ENCODE data around the gene LRMDA.

Gene LRMDA

DNA sequence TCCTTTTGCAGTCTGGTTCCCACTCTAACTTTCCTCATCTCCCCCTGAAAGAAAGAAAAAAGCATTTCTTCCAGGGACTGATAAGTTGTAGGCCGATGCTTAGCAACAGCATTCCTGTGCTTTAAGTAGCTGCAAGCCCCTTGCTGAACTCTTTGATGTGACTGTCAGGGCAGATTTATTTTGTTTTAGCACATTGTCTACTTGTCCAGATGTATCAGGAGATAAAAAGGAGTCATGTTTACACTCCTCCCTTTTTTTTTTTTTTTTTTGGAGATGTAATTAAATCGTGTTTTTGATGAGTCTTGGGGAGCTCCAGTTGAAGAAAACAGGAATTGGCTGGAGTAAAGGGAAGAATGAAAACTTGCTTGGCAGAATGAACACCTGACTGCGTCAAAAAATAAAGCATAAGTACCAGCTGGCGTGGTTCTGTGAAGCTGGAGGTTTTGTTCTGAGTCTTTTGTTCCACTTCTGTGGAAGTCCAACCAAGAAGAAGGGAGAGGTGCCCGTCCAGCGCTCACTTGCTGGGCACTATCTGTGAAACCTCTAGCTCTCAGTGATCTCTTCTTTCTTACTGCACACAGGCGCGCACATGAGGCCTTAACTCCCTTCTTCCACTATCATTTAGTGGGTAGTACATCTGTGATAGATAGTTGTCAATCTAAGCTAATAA, 871.7 kb downstream of the LRMDA start:
- DNase-seq = peak; percentile 31

DNA sequence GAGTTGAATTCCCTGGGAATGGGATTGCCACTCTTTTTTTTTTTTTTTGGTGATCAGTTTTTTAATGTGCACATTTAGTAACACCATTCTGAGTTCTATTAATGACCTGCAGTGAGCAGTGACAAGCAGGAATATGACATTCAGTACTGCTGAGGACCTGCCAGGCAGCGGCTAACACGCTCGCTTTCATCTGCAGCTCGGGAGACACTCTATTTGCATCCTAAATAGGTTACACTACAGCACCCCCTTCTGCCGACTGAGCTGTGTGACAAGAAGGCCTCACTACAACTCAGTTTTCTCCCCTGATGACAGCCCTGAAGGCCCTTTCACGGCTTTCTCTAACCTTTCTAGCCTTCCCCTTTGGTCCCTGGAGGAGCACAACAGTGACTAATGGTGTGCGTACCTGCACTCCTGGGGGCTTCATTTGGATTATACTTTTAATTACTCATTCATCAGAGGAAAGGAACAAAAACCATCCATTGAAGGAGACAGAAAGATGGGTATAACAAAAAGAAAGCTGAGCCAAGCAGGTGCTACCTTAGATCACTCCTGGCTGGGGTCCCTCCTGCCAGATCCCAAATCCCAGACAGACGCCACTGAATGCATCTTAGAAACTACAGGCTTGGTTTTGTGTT, 872.4 kb downstream of the LRMDA start:
- peak; percentile 86 for DNase-seq

DNA sequence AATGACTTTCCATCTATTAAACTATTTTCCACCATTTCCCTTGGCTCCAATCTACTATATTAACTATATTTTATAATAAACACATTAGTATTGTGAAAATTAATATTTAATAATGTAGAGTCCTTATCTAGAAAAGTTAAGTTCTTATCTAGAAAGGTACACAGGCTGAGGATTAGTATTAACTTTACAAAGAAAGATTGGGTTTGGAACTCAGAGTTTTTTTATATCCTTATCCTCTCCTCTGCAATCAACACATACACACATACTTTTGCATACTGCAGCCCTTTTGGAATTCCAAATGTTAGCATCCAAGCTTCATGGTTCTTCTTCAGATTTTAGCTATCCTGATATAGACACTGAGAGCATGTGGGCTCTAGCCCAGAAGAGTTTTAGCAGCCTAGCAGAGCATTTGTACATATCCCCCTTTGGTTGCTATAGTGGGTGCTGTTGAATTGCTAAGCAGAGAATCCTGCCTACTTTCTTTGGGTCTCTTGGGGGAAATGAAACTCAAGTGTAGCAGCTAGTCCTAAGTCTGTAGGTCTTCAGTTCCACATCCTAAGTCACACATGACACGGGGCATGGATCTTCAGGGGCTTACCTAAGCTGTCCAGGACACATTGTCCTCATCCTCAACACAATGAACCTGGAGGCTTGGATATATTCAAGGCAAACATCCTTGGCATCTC, 874.6 kb downstream of the LRMDA start:
- no peak for DNase-seq

DNA sequence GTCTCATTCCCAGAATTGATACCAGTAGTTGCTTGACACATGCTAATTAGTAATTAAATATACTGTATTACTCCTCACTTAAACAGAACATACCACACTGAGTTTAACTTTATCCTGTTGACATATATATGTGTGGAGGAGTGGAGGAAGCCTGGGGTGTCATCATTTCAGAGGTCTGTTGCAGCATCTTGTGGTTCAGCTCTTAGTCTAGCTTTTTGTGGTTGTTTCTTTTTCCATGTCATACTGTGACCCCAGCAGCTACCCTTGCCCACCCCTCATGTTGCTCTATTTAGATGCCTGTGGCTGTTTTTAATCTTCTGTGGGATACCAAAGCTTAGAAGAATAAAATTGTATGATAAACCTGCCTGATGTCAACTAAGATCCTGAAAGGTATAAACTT, 875.4 kb downstream of the LRMDA start:
- DNase-seq = peak; percentile 73

DNA sequence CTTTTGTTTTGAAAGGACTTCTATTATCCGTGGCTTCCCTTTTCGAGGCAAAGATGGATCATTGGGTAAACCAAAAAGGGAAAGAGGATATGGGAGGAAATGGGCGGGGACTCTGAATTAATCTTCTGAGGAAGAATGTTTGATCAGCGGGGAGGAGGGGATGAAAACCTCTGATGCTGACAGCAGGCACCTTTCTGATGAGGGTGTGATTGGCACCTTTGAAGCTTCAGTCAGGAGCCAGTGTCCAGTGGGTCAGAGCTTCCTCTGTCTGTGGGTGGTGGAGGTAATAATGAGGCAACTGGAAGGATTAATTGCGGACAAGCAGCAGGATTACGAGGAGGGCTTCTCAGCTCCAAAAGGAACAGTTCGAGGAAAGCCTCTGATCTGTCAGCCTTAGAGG, 877.6 kb downstream of the LRMDA start:
- DNase-seq = no peak

DNA sequence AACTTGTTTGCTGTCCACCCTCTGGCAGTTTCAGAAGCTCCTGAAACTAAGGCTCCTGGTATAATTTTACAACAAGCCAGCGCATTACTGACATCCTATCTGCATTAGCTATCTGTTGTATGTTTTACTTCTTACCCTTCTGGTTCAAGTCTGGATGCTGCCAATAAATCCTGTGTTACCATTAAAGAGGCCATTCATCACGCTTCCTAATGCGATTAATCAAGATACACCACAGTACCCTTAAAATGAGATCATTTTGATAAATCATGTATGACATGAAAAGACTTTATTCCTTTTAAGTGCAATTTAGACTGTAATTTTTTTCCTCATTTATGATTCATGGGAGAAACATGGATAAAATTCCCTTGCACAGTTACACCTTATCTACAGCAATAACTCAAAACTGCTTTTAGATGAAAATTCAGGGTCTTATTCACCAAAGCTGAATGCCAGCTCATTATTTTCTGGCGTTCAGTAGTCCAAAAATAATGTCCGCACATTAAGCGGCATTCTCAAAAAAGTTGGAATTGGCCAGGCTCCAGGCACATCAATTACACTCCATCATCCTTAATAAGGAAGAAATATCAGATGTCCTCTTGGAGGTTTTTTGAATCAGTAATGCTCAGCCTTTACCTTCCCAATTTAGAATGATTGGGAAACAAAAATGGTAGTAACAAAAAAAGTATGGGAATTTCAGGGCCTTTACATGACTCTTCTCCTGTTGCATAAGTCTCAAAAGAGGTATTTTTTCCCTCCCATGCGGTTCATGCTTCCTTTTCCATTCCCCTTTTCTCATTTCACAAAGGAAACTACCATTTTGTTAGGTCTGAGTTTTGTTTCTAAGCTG, 878.5 kb downstream of the LRMDA start:
- no peak for DNase-seq

DNA sequence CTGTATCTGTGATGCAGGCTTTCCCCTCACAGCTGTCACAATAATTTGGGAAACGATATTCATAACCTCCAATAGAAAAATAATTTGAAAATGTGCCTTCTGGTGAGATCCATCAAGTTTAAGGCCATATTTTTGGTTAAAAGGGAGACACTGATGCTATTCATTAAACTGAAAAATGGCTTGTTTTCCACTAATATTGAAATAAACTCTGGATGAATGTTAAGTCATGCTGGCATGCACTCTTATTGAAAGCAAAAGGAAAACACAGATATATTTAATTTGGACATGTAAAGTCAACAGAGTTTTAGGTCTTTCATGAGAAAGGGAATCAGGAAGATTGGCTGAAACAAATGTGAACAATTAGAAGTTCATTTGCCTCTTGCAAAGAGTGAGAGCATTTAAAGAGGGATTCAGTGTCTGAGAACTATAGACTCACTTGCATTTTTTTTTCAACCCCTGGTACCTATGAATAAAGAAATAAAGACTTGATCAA, 879.2 kb downstream of the LRMDA start:
- DNase-seq = no peak

DNA sequence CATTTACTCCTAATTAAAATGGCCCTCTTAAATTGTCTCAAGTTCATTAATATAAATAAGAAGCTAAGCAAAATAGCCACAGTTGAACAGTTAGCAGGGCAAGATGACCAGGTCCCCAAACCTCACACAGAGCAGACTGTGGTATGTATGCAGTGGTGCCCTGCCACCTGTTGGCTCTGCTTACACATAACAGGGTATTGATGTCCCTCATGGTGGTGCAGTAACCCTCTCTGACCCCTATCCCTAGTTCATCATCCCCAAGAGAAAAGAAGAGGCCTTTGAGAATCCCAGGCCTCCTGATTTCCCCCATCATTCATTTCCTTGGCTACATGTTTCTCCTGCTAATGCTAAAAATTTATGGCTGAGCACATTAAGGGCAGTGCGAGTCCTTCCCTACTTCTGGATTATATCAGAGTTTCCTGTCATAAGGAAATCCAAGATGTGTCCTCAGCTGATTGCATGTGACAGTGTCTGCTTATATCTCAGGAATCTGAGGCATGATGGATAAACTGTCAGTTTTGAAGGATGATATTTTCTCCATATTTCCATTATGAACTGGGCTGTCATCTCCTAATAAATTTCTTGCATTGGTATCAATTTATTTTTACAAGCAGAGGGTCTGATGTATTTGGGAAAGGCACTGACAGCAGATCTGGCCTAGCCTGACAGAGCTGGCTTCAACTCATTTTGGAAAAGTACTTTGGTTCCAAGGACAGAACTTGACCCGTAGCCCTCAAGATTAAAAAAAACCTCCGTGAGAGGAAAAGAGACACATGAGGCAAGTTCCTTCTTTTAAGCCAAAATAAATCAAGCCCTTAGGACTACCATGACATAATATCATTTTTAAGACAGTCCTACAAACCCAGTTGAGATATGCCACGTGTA, 880.6 kb downstream of the LRMDA start:
- DNase-seq = peak; percentile 71

DNA sequence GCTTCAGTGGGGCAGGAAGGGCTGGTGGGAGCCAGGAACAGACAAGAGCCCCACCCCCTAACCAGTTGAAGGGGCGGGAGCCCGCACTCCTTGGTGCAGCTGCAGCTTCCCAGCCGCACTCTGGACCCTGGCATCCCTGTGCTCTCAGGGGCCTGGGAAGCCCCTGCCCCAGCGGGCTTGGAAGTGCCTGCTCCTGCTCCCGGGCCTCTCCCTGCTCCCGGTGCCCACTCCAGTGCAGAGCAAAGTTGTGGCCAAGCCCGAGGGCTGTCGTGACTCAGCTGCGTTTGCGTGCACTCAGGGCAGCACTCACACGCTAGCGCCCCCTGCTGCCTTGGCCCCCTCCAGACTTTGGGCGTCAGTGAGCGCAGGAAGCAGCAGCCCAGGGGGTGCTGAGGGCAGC, 883.8 kb downstream of the LRMDA start:
- no peak for DNase-seq

DNA sequence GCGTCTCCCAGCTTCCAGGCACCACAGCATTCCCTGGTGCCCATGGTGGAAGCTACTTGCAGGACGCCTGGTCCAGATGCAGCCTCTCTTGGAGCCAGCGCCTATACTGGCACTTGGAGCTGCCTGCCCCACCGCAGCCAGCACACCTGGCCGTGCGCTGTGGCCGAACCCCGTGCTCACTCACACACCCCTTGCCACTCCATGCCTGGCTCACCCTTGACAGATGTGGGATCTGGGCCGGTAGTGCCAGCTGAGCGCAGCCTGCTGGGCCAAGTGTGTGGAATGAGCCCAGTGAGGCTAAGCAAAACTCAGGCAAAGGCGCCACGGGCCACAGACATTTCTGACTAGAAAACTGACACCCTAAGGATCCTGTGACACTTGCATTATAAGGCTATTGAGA, 884.8 kb downstream of the LRMDA start:
- DNase-seq = no peak

DNA sequence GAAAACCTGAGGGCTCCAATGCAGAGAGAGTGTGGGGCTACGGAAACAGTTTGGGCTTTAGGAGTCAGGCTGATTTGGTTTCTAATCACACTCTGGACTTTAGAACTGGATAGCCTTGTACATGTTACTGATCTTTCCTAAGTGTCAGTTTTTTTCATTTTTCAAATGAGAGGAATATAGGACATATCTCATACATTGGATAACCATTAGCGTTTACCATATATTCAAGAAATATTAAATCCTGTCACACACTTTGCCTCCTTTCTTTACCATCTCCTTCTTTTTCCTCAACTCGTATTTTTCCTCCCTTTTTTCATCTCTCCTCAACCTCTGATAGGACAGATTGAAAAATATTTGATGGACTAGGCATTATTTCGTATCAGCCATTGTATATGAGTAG, 885.7 kb downstream of the LRMDA start:
- DNase-seq = no peak

DNA sequence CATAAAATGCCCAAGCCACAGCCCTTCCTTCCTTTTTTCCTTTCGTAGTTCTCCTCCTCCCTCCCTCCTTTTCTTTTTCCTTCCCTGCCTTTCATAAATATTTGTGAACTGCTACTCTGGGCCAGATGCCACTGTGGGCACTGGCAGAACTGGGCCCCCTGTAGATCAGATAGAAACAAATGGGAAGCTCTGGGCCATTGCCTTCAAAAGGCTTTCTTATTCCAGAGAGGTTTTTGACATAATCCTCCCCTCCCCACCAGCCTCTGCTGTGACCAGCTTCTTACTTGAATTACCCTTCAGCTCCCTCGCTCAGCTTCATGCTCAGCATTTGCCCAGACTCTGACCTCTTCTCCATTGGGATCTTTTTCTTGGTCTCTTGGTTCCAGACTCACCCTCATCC, 886.8 kb downstream of the LRMDA start:
- no peak for DNase-seq

DNA sequence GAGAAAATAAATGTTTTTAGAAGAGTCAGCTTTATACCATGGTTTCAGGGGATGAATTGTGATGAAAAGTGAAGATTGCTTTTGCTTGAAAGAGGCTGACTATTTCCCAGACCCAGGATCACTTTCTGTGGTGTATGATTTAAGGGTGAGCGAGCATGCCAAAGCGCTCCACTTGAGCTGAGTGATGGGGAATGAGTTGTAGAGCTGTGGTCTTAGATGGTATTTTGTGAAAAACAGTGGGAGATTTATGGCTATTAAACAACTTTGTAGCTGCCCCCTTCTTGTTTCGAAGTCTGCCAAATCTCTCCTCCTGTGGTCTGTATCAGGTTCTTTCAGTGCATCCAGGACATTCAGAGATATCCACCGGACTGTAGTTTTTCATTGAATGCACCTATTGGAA, 888.2 kb downstream of the LRMDA start:
- no peak for DNase-seq

DNA sequence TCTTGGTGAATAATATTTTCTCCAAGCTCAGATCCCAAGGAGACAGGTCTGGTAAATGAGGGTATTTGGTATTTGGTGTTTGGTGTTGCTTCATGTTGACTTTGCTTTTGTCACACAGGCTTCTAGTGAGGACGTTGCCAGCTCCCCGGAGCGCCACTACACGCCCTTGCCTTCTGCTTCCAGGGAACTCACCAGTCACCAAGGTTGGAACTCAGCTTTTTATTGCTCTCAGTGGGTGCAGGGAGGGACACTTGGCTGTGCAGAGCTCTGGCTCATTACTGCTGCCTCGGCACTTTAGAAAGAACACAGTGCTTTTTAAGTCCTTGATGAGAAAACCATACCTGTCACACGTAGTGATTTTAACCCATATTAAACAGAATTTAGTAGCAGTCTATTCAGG, 892.9 kb downstream of the LRMDA start:
- DNase-seq = no peak

DNA sequence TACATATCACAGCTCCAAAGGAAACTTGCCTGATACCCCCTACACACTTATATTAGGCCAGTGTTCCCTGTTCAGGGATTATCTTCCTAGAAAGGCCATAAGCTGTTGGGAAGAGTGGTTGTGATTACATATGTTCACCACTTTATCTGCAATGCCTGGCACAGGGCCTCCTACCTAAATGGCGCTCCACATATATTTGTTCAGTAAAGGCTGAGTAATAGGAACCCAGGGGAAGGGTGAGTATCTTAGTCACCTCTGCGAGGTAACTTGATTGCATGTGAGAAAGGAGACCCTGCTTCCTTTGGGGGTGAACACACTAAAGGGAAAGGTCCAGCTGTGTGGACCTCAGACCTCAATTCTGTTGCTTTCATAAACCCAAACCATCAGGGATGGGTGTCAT, 896.0 kb downstream of the LRMDA start:
- no peak for DNase-seq

DNA sequence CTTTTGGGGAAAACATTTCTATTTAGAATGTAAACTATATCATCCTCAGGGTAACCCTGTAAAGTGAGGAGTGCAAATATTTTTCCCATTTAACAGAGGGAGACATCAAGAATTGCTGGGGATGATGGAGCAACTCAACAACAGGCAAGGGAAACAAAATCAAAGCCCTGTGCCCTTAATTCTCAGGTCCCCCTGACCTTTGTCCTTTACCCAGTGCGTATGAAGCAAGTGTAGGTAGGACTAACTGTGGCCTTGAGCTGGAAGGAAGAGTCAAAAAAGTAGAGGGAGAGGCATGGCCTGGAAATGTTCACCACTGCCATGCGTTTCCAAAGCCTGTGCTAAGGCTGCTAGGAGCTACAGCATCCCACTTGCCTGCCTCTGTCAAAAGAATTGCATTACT, 896.9 kb downstream of the LRMDA start:
- no peak for DNase-seq

DNA sequence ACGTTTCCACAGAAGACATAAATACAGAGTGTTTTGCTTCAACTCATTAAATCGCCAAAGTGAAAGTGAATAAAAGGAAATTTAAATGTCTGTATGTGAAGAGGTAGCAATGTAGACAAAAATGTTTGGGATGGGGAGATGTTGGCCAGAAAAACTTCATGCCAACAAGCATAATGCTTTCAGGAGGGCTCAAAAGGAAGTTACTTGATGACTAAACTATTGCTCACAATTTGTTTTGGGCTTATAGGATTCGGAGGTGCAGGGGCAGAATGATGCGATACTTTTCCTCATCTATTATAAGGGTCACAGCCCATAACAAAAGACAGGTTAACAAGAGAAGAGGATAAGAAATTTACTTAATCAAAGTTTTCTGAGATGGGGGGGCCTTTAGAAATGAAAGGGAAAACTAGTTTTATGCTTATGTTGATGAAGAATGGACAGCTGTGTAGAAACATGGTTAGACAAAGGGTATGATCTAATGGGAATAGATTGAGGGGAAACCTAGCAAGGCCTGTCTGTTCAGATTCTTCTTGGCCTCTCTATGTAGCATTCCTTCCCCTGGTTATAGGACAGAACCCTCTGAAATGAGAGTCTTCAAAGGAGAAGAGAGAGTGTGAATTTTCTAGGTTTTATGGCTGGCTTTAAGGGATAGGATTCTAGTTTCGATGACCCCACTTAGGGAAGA, 898.6 kb downstream of the LRMDA start:
- DNase-seq = no peak

DNA sequence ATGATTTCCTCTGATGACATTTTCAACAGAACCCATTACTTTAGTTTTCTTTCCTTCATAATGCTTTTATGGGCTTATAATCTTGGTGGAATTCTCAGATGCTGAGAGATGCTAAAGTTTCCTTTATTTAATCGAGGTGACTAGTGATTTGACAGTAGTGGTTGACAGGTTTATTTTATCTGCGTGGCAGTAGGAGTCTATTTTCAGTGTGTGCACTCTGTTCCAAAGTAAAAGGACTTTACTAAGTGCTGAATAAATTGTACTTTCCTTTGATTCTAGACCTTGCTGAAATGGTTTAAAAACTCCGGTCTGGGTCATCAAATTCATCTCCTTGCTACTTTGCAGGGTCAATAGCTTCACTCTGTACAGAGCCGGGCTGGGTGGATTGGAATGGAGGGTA, 900.3 kb downstream of the LRMDA start:
- DNase-seq = no peak

DNA sequence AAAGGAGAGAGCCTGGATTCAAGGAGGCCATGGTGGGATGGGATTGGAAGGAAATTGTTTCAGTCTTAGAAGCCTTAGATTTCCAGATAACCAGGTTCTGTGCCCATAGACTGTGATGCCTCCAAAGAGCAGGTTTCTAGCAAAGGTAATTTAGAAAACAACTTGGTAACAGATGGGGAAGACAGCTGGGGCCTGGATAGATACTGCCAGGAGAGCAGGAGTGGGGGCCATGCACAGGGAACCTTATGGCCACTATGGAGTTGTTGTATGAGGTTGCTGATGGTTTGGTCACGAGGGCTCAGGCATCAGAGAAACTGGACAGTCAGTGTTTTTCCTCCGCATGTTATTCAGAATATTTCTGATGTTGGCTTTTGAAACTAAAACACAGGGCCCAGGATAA, 901.9 kb downstream of the LRMDA start:
- DNase-seq = no peak

DNA sequence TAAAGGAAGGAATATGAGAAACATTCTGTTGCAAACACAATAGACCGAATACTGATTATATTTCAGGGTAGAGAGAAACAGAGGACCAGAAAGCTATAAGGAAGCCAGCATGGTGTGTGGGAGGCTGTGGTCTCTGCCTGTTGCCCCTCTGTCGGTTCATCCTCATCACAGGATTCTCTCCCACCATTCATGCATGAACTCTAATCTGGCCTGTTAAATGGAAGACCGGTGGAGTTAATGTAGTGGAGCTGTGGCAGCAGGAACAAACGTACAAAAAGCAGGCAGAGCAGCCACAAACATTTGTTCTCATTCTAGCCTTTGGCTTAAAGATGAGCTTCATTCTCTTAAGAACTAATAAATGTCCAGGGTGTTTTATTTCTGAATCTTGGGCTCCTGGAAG, 902.4 kb downstream of the LRMDA start:
- no peak for DNase-seq

DNA sequence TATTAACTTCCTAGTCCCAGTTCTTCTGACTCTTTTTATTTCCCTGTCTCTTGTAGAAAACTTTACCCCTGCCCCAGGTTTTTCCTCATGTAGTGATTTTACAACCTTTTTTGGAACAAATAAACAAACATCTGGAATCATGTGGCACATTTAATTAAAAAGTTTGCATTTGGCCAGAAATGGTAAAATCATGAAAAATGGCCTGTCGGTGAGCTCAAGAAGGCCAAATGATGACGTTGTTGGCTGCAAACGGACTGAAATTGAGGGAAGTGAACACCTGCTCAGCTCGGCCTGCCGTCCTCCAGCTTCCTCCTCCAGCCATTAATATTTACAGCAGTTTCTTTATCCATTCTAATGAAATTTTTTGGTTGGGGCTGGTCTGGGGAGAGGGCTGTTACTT, 902.8 kb downstream of the LRMDA start:
- no peak for DNase-seq

Data from hematopoietic multipotent progenitor cell treated with erythropoietin and hydrocortisone succinate and interleukin-3 and kit ligand, for 4 days (in vitro differentiated cells).